NCI-H1436 treated with DMSO at 0.1 percent for 48 hours (cell line): ENCODE results near the gene CELF4.

Source experiments
- DNase-seq: peaks from one replicate; lab custom pipeline; 2025; lab: John Stamatoyannopoulos, UW

The CELF4 gene

GRCh38 chr18:37253394-37254235 lies 312.0 kb downstream of the CELF4 start:
- no peak for DNase-seq

DNA sequence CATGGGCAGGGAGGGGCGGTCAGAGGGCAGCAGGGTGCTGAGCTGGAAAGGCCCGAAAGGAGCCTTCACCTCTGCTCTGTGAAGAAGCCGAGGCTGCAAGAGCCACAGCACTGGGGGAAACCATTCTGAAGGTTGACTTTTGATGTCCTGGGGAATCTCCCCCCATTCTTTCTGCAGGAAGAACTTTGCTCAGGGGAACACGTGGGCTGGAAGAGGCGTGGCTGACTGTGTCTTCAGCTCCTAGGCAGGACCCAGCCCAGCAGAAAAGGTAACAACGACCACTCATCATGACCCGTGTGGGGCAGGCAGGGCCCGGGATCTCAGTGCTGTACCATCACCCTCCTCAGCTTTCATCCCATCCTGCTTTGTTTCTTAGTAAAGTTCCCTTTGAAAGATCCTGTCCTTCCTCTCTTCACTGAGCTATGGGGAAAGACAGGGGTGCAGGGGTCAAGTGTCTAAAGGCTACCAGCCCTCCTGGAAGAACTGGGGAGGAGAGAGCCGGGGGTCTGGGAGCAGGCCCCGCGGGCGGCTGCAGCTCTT lies 312.7 kb downstream of the CELF4 start:
- DNase-seq = no peak

GRCh38 chr18:37252342-37252741 lies 313.3 kb downstream of the CELF4 start:
- DNase-seq = no peak

DNA sequence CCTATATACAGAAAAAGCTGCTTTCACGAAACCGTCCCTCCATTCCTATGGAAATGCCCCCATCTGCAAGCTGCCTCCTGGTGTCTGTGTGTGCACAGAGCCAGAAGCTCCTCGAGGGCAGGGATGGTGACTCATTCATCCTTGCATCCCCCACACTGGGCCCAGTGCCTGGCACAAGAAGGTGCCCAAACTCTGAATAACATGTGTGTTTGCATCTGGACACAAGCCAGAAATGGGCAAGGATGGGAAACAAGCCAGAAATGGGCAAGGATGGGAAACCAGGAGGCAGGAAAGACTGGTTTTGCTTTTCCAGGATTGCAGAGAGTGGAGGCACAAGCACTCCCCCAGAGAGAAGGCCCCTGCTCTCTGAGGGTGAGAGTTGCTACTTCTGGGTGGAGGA lies 313.9 kb downstream of the CELF4 start:
- no peak for DNase-seq

DNA sequence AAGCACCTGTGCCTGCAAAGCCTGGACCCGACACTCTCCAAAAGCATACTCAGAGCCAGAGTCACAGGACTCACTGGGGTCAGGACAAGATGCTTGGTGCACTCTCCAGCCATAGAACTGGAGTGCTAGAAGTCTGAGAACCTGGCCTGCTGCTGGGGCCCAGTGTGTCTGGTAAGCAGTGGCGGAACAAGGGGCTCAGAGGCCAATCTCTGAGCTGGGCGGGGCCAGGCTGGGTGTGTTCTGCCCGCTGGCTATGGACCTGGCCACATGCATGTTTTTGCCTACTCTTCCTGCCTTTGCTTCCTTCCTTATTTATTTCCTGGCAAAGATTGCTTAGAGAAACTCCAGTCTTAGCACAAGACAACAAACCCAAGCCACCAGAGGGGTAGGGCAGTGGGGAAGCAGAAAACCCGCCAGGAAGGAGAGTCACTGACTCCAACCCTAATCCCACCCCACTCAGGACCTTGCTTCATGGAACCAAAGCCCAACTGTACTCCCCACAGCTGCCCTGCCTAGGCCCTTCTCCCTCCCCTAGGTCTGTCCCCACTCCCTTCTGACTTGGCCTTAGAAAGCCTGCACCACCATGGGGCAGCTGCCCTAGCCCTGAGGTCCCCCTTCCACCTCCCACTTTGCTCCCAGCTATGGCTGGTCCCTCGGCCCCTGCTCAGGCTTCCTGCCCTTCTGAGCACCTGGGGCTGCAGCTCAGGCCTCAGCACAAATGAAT lies 315.5 kb downstream of the CELF4 start:
- no peak for DNase-seq

- DNase-seq = no peak
These were observed 316.3 kb downstream of the CELF4 start for GRCh38 chr18:37249171-37249886.

DNA sequence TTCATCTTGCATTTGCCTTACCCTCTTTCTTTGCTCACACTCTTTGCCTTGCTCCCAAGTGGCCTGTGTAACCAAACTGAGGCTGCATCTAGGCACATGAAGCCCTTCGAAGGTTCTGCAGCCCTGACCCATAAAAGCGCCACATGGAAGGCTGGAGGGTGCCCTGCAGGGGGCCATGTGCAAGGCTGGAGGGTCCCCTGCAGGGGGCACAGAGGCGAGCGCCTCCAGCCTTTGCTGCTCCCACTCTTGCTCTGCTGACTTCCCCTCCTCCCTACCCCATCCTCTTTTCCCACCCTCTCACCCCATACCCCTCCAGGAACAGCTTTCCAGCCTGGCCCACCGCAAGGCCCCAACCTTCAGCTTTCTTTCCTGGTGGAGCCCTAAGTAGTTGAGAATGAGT lies 317.3 kb downstream of the CELF4 start:
- DNase-seq = no peak

- DNase-seq = no peak
These were observed 318.0 kb downstream of the CELF4 start for GRCh38 chr18:37247497-37248161.

DNA sequence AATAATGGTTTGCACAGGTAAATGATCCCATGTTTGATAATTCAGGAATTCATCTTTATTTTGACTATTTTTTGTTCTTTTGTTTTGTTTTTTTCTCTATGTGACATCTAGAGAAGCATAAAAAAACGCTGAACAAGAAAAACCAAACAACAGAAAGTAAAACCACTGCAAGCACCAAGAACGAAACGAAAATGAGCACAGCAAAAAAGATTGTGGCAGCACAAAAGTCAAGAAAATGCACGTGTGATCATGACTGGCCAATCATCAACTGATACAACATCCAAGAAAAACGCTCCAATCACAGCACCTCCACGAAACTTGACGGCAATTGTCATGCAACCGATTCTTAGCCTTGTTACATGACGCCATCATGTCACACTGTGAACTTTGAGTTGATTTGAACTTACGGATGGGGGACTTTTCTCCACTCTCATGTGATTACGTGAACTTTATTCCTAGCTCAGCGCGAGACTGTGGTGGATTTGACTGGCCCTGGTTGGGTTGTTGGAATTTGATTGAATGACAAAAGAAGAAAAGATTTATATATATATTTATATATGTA lies 318.7 kb downstream of the CELF4 start:
- DNase-seq = no peak

GRCh38 chr18:37244618-37245017 lies 321.0 kb downstream of the CELF4 start:
- DNase-seq = no peak

DNA sequence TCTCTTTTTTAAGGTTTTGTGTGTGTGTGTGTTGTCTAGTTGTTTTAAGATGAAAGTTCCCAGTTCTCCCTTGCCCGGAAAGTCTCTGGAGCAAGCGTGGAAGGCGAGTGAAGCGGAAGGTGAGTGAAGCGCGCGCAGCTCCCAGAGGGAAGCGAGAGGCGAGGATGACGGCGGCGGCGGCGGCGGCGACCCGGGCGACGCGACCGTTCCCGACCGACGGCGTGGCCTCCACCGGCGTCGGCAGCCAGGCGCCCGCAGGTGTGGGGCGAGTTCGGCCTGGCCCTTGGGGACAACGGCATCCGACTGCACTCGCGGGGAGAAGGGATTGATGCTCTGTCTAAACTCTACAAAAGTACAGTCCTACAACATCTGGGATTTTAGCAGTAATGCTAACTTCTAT lies 321.9 kb downstream of the CELF4 start:
- DNase-seq = no peak

DNA sequence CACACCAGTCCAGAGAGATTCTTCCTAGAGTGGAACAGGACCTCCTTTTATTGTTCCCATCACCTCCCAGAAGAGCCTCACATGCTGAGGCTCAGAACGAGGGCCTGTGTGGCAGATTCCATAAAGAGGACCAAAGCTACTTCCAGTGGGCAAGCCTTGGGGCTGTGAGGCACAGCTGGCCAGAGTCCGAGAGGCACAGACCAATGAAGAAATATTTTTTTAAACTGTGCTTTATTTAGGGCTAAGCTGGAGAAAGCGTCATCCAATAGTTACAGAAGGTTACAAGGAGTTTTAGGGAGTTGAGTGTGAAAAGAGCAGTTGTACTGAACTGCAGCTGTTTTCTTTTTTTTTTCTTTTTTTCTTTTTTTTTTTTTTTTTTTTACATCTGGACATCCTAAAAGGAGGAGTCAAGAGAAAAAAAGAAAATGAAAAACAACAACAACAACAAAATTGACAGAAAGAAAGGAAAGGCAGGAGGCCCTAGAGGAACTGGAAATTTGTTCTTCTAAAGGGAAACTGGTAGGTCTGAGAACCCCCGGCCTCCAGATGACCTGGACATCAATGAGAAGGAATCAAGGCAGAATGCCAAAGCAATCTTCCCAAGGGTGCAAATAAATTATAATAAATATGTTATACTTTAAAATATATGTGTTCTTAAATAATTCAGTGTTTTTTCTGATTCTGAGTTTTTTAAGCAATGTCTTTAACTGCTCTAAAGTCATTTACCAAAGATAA lies 322.6 kb downstream of the CELF4 start:
- DNase-seq = no peak

GRCh38 chr18:37242091-37242490 lies 323.5 kb downstream of the CELF4 start:
- no peak for DNase-seq

- no peak for DNase-seq
These were observed 327.1 kb downstream of the CELF4 start for GRCh38 chr18:37238282-37239108.

DNA sequence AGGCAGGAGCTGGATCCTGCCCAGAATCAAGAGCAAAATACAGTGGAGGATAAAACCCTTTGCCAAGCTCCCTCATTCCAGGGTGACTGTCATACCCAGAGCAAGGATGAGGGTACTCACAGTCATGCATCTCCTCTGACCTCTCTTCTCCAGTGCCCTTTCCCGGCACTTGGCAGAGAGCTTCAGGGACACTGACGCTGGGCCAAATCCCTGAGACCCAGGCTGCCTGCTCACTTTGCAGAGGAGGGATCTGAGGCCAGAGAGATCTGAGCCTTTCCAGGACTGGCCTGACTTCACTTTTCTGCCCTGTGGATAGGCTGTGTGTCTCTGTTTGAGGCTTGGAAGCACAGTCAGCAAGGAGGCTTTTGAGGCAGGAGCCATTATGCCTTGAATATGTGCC lies 330.0 kb downstream of the CELF4 start:
- DNase-seq = no peak

DNA sequence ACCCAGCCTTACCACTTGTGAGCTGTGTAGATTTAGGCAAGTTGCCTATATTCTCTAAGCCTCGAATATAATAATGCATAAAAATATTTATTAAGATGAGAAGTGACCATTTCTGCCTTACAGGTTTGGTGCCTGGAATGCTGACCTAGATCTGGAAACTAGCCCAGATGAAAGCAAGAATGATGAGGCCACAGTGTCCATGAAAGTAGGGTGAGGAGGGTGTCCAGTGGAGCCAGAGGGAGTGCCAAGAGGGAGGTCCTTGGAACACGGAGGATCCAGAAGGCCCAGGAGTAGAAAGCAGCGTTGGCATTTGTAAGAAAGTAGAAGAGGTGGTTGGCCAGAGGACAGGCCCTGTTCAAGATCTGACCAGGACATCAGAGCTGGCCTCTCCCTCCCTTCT lies 334.3 kb downstream of the CELF4 start:
- DNase-seq = no peak

DNA sequence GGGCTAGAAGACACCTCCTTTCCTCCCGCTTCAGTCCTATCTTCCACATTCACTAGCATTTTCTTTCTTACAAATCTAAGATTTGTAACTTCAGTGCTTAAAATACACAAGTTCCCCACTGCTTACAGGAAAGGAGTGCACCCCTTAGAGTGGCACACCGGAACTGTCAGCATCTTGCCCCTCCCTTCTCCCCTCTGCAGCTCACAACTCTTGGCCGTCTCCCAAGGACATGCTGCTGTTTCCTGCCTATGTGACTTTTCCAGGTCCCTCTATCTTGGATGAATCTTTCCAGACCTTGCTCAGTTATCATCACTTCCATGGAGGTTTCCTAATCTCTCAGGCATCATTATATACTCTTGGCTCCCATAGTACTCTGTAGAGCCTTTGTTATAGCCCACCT lies 334.8 kb downstream of the CELF4 start:
- no peak for DNase-seq

DNA sequence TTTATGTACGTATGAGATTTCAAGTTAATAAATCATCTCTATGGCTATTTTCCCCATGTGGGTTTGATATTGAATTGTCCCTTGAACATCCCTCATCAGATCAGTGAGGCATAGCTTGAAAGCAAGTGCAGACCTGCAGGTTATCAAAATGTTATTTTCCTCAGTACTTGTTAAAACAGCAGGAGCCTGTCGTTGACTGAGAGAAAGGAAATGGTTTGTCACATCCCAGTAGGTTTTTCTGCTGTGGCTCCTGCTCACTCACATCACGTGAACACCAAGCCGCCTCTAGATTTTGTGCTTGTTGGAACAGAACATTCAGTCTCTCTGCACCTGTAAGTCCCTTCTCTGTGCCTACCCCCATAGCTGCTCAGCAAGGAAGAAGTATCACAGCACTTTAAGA lies 340.3 kb downstream of the CELF4 start:
- DNase-seq = no peak

DNA sequence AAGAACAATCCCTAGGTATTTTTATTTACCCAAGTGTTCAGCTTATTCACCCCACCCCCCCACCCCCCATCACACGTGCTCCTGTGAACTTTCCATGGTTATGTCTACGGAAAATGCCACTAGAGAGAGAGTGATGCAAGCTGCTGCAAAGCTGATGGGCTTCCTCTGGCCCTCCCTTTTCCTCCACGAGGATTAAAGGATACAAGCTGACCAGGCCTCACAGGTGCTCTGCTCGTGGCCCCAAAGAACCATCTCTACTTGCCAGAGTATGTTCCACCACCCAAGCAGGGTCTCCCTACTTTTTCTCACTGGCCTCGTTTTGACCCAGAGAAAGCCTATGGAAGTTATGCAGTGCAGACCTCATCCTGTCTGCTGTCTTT lies 342.6 kb downstream of the CELF4 start:
- DNase-seq = no peak

GRCh38 chr18:37222354-37222998 lies 343.1 kb downstream of the CELF4 start:
- no peak for DNase-seq
